Measurements from ENCODE around the gene CEP95.
A peak's percentile ranks its signal among the peaks of the same experiment; 100 is the strongest.

CEP95 gene

DNA sequence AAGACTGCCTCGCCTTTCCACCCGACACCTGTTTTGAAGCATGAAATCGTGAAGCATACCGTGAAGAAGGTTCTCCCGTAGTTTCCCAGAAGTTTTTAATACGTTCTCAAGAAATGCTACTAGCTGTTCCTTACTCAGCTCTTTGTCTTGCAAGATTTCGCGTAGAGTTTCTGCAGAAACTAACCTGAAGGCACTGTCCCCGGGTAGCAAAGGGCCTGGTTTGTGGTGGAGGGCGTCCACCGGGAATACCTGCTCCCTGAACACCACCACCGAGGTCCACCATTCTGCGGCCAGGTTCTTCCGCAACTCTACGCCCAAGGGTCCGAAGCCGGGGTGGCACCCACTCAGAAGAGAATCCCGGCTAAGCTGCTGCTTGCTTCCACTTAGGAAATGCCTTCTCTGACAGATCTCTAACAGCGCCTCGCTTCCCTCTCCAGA lies 10.4 kb upstream of the CEP95 start:
- no peak for DNase-seq

- peak; percentile 92 to 97 (median 94) for DNase-seq
Observed at GRCh38 chr17:64496786-64497564, 9.8 kb upstream of the CEP95 start, which contains the start of gene POLG2. Gene POLG2 (minus strand): TSS chr17:64497054. CDS start chr17:64496968, 86 bp downstream.

GRCh38 chr17:64497565-64498035 lies 9.2 kb upstream of the CEP95 start:
- no peak for DNase-seq

DNA sequence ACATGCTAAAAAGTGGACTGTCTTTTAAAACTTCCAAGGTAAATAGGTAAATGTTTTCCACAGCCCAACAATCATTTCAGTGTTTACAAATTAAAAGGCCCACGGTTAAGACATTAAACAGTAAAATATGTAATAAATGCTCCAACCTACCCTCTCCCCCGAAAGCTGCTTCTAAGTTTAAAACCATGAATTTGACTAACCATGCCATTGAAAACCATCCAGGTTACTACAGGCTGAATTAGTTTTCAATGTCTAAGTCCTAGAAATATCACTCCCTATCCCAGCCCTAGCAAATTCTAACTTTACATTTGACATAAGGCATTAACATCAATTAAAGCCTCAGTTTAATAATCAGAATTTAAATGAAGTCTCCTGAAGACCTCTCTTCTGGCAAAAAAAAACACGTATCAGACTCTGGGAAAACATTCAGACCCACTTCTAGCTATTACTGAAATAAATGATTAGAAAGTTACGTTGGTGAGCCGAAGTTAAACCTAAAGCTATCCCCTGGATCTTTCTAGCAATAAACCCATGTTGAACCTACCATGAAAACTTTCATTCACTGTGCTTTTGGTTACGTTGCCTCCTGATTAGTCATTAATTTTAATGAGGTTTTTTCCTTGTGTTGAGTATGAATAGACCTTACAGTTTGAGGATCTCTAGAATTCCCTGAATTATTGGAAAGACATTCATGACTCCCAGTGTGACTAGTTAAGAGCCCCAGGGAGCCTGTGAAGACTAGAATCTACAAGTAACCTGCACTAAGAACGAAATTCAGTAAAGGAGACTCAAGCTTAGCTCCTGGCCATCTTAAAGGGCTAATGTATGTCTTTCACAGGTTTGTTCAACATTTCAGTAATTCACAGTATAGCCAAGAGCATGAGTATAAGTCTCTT lies 8.2 kb upstream of the CEP95 start:
- DNase-seq = no peak

DNA sequence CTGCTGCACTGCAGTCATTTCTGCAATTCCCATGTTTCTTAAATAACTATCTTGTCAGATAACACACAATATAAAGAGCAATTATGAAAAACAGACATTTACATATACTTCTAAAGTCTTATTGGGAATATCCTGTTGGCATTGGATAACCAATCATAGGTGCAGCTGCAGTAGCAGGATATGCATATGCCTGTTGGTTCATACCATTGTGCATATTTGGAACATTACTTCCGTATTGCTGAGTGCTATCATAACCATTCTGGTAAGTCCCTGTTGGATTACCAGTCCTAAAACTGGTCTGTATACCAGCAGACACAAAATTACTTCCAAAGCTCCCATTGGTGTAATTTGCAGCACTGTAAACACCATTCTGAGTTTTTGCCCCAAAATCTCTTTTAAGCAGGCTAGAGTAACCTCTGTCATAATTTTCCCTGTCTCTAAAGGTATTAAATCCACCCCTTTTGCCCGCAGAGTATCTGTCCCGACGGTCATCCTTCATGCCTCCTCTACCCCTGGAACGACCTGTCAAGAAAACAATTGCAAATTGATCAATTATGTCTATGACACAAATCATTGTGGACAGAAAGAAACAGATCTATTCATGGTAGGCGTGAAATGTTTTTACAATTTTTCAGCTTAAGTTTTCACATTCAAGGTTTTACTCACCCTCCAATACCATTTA lies 6.8 kb upstream of the CEP95 start:
- no peak for DNase-seq

DNA sequence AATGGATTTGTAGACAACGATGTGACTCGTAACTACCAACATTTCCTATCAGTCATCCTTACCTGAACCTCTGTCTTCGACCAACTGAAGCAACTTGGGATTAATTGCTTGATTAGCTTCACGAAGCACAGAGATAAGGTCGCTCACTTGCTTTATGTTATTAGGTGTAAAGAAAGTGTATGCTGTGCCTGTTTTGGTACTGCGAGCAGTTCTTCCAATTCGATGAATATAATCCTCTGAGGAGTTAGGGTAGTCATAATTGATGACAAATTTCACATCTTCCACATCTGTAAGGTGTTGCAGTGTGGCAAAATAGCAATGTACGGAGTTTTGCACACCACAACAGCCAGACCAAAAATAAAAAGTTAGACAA lies 6.3 kb upstream of the CEP95 start:
- DNase-seq = no peak

- DNase-seq = no peak
Observed at GRCh38 chr17:64500862-64501765, 5.7 kb upstream of the CEP95 start.

DNA sequence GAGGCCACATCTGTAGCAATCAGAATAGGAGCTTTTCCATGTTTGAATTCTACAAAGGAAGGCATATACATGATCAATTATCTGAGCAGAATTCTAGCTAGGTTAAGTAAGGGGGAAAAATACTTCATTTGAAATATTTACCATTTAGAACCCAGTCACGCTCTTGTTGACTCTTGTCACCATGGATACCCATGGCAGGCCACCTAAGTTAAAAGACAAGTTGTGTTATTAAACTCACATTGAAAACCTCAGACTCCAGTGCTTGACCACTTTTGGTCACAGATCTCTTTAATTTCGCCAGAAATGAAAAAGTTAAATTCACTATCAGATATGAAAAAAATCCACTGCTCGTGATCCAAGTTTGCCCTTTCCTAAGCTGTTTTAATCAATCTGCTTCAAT lies 4.8 kb upstream of the CEP95 start:
- DNase-seq = no peak

- no peak for DNase-seq
Observed at GRCh38 chr17:64502809-64503208, 4.0 kb upstream of the CEP95 start.

- no peak for DNase-seq
Observed at GRCh38 chr17:64503341-64503740, 3.4 kb upstream of the CEP95 start.

DNA sequence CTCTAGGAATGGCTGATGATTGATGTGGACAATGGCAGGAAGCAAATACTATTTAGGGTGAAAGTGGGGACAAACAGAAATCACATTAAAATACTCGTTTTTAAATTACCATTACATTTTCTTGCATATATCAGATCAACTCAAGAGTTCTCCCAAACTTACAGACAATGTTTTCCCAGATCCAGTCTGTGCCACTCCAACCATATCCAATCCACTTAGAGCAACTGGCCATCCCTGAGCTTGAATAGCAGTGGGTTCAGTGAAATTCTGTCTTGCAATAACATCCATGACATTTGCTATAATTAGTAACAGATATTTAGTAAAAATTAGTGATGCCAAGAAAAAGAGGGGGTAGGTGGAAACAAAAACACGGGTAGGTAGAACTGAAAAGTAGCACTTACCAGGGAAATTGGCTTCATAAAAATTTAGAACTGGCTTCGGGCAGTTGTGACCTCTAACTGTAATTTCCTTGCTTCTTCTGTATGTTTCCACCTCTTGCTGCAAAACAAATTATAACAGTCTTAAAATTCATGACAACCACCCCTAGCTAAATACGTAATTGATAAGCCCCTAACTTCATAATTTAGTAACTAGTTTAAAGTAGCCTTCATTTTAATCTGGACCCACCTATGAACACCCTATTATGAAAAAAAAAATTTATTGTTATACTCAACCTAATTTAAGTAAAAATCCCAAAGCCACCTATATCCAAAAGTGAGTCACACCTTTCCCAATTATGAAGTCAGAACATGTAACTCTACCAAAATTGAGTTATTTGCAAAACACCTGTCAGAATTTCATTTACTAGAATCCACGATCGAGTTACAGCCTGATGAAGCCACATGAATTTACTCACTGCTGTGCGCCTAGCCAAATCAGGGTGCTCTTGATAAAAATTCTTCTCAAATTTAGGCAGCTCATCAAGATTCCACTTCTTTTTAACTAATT lies 2.7 kb upstream of the CEP95 start:
- no peak for DNase-seq

GRCh38 chr17:64504769-64505339 lies 1.9 kb upstream of the CEP95 start:
- DNase-seq = no peak

DNA sequence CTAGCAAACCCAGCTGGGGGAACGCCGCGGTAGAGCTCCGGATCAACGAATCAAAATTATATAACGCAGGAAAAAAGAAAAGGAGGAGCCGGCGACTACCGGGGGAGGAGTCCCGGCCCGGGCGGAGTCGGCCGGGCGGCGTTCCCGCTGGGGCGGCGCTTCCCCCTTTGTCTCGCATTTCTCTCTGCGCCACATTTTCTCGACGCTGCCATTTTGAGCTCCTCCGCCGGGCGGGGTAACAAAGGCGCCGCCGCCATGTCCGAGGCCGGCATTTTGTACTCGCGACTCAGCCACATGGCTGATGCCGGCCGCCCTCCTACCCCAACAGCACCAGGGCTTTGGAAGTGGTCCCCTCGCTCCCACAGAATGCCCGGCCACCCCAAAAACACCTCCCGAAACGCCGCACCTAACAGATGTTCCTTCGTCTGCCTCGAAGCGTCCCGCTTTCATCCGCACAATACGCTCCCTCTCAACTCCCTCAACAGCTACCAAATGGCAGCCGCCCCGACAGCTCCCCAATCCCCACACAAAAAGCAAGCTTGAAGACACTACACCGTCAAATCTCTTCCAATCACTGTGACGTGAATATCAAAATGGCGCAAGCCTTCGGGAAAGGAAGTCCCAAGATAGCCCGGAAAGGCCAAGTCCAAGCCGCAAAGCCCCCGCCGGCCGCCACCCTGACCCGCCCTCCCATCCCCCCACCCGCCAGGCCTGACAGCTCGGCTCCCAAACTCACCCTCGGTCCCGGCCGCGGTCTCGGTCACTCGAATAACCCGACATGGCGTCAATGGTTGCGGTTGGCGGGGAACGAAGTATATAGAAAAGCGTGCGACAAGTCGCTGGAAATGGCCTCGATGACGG lies 1.2 kb upstream of the CEP95 start:
- DNase-seq = peak; percentile 66 to 90 (median 82)

DNA sequence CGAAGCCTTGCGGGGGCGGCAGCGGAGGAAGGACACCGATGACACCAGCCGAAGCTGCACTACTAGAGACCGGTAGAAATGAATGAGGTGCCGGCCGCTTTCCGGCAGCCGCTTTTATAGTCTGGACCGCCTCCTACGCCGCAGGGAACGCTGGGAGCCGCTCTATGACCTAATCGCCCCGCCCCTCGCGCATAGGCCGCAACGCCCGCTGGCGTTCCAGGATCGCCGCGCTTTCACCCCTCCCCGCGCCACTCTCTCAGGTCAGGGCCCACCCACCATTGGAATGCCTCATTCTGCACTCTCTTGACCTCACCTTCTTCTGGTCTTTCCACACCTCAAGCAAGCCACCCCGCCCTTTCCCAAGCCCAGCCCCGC lies 589 bp upstream of the CEP95 start, which contains the start of gene DDX5:
TSS of gene DDX5 (minus strand) at position 89 of the 375 bp plus-strand sequence. CDS start 170 bp downstream, outside the sequence.
- DNase-seq = peak in 4 of 5 donors; percentile 92 to 97 (median 96)

DNA sequence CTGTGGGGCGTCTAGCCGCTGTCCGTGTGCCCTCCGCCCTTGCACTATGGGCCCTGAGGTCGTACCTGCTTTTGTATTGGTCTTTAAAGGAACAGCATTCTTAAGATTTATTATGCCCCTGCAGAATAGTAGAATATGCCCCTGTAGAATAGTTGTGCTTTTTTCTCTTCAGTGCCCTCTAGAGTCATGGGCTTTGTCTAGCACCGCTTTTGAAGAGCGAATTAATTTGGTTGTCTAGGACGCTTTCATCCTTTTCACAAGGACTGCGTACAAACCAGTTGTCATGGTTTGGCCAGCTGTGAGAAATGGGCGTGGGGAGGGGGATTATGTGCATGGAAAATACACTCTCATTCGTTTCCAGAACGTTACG lies 621 bp downstream of the CEP95 start:
- peak in 2 of 5 donors; percentile 14 to 67 for DNase-seq

GRCh38 chr17:64508683-64509082 lies 1.9 kb downstream of the CEP95 start:
- DNase-seq = no peak

- DNase-seq = no peak
Observed at GRCh38 chr17:64509179-64509578, 2.4 kb downstream of the CEP95 start.

DNA sequence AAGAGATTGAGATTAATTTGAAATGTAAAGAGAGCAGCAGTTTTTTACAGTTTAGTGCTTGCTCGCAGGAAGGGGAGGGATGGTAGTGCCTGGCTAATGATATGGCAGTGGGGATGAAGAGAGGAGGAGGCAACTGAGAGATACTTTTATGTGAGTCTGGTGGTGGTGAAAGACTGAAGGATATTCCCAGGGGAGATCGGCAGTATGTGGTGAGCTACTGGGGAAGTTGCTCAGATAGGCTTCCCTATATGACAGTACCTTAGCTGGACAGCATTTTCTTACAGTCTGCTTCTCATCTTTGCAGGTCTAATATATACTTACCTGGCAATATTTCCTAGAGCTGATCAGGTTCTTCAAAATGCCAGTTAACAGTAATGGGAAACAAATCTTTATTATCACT lies 8.6 kb downstream of the CEP95 start:
- DNase-seq = no peak

DNA sequence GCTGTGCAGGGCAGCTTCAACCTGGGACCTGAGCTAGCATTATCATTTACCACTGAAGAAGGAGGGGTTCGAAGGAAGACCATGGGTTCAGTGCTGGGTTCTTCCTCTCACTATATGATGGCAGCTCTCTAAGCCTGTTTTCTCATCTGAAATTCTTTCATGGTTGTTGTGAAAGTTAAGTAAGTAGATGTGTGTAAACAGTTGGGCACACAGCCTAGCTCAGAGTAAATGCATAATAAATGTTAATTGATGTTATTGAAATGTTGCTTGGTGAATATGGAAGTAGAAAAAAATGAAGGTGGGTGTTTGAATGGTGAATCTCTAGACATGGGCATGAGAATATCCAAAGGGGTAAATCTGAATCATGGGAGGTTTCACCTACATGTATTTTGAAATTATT lies 9.1 kb downstream of the CEP95 start:
- DNase-seq = no peak
